Head of caudate nucleus (tissue), 42 donors: ENCODE measurements around the gene DLG1.
A peak's percentile ranks its signal among the peaks of the same experiment; 100 is the strongest.

Source experiments
- DNase-seq, 42 donors: peaks; one replicate each; pipeline versions ENCODE4 v3.0.0 to v3.0.0-alpha.2; 2020 to 2021; ENCODE audit warnings: mixed read lengths in 7 of 42
- intact Hi-C: fragments of 100-400 bp; cut with DNase I; formaldehyde crosslinking; loops from one replicate; pipeline ENCODE4 v1.15.0; 2022

The DLG1 gene

GRCh38 chr3:197028728-197029510 lies 269.5 kb downstream of the DLG1 start:
- intact Hi-C loops, result no loop called here
- peak in 7 of 42 donors; percentile 5 to 46 (median 23) for DNase-seq

DNA sequence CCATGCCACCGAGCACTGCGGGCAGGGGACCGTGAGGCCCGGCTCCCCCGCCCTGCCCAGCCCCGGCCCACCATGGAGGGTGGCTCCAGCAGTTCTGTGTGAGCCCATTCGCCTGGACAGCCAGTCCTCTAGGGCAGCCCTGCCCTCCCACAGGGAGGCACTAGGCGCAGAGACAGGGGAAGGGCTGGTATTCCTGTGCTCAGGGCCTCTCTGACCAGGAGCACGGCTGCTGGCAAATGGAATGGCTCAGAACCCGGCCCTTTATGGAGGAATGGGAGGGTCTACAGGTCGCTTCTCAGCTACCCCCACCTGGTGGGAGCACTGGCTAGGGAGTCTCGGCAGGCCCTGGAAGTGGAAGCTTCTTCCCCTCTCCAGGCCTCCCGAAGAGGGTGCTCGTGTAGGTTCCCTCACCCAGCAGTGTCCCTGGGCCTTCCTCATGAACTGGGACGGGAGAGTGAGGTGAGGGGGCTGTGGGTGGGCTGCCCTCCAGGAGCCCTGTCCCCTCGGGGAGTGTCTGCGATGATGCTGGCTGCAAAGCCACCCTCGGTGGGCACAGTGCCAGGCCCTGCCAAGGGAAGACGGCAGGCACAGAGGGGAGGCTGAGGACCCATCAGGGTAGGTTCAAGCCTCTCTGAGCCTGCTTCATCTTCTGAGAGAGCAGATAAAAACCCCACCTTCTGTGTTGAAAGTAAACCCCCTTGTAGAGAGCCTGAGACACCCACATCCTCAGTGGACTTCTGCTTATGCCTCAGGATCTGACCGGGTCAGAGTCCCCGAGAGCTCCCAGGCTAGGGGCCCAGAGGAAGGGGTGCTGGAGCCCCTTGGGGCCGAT lies 270.3 kb downstream of the DLG1 start:
- peak in 7 of 42 donors; percentile 3 to 48 (median 36) for DNase-seq
- intact Hi-C loops, result no loop called here

- intact Hi-C loops, result no loop called here
- DNase-seq, result peak in 7 of 42 donors; percentile 6 to 42 (median 16)
Observed at GRCh38 chr3:197027151-197027895, 271.1 kb downstream of the DLG1 start.

GRCh38 chr3:197026481-197026866 lies 271.9 kb downstream of the DLG1 start:
- intact Hi-C loops, result no loop called here
- DNase-seq, result peak in 9 of 42 donors; percentile 1 to 36 (median 13)

- intact Hi-C loops, result no loop called here
- peak in 7 of 42 donors; percentile 1 to 31 (median 10) for DNase-seq
Observed at GRCh38 chr3:197025736-197026480, 272.5 kb downstream of the DLG1 start.

GRCh38 chr3:197024881-197025735 lies 273.3 kb downstream of the DLG1 start:
- DNase-seq, result peak in 8 of 42 donors; percentile 1 to 41 (median 16)
- intact Hi-C loops, result no loop called here

DNA sequence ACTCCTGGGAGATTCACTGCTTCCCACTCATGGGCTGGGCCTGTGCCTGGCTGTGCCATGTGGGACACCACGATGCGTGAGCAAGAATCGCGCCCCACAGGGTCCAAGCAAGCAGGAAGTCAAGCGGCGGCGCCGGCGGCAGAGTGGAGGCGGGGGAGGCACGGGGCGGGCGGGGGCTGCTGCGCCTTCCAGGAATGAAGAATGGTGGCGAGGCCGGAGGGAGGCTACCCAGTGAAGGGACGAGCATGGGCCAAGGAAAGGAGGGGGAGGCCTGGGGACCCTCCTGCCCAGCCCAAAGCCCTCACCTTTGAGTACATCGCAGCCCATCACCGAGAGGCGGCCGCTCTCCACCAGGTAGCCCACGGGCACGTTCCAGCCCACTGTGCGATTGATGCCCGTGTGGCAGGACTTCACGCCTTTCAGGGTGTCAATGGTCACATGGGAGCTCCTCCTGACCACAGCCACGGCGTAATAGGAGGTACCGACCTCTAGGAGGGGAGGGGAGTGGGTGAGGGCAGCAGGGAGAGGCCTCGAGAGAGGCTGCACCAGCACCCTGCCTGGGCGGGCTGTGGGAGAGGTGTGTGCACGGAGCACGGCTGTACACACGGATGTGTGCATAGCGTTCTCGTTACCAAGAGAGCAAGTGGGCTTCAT lies 274.3 kb downstream of the DLG1 start:
- intact Hi-C loops, result no loop called here
- DNase-seq, result peak in 10 of 42 donors; percentile 2 to 36 (median 6)

DNA sequence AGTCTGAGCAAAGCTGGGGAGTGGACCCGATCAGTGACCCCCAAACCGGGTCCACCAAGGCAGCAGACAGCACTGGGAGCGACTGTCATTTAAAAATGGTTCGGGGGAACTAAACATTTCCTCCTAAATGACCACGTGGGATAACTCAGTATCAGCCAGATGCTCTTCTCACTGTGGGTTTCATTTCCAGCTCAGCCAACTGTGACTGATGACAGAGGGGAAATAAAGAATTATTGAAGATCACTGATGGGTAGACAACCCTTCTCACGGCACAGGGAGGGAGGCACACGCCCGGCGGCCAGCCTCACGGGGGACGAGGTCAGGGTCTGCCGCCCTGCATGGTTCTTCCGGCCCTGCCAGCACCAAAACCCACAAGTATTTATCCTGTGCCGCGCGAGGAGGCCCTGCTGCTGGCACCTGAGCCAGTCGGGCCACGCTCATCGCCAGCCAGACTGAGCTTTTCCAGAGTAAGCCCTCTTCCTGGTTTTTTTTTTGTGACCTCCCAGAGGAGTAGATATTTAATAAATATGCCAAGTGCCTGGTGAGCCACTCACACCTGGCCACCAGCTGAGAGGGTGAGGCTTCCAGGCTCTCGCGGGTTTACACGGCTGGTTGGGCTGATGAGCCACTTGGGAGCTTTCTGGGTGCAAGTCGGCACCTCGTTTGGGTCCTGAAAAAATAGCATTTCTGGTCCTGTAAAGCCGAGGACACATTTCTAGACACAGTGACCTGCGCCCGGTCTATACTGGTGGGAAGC lies 275.0 kb downstream of the DLG1 start:
- intact Hi-C loops, result no loop called here
- DNase-seq, result peak in 10 of 42 donors; percentile 3 to 35 (median 10)

DNA sequence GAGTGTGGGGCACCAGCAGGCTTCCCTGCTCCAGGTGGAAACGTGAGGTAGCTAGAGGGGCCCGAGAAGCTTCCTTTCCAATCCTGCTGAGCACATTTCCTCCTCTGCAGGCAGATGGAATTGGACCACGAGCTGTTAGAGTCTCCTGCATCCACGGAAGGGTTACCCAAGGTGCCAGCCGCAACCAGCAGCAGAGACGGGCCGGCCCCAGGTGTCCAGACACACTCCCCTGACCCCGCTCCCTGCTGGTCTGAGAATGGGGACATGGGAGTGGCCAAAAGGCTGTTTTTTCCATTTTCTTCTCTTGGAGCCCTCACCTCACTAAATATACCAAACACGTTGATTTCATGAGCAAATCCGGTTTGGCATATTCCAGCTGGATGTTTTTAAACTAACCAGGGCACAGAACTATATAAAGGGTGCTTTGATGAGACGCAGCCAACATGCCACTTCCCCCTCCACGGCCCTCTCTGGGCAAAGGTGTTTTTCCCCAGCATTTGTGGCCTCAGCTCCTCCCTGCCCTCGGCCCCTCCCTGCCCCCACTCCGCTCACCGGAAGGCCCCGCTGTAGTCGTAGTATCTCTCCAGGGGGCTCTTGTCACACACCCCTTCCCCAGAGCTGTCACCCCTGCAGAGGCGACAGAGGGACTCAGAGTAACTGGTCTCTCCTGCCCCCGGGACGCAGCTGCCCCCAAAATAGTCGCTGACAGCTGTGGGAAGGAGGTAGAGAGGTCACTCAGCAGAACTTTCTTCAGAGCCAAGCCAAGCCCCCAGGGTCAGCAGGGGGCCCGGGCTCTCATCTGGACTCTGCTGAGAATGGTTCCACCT lies 275.8 kb downstream of the DLG1 start:
- DNase-seq, result peak in 11 of 42 donors; percentile 4 to 34 (median 9)
- intact Hi-C loops, result no loop called here

- intact Hi-C loops, result no loop called here
- DNase-seq, result peak in 7 of 42 donors; percentile 2 to 31 (median 5)
Observed at GRCh38 chr3:197021729-197022404, 276.5 kb downstream of the DLG1 start.

DNA sequence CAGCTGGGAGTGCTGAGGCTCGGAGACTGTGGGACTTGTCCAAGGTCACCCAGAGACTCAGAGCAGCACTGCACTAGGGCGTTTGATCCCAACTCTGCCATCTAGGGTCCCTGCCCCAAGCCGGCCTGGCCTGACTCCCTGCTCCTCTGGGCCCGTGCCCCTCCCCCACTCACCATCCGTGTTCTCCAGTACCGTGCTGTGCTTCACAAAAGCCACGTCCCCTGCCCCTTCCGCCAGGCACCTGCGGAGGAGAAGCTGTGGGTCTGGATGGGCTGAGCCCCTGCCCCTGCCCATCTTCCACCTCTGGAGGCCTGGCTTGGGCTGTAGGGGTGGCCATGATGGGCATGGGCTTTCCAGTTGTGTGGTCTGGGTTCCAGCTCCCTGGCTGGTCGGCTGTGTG lies 277.2 kb downstream of the DLG1 start:
- DNase-seq, result peak in 9 of 42 donors; percentile 0 to 35 (median 11)
- intact Hi-C loops, result no loop called here

DNA sequence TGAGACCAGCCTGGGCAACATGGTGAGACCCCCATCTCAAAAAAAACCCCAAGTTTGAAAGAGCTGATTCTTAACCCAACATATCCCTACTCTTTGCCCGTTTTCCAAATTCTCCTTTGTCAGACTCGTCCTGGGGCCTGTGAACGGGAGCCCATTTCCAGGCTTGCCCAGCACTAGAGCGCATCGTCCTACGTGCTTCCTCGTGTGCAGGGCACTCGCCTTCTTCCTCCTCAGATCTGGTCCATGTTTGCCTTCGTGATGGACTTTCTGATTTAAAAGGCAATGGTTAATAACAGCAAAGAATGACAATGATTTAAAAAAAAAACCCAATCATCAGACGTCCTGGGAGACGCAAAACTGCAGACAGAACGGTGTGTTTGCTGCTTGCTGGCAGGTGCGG lies 278.9 kb downstream of the DLG1 start:
- no peak for DNase-seq

DNA sequence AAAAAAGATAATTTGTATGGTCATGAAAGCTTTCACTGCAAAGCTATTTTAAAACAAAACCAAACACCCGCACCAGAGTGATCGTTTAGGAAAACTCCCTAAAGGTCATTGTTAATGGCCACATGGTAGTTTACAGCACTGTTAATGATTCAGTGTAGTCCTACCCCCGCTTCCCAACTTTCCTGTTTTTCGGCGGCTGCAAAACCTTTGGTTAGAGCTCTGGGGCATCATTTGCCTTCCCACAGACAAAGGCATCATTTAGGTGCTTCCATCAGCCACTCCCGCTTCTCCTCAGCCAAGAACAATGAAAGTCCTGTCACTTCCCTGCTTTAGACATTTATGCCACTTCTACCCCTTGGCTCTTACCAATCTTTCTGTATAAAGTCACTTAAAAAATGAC lies 279.4 kb downstream of the DLG1 start:
- intact Hi-C loops, result no loop called here
- peak in 2 of 42 donors; percentile 5 to 40 for DNase-seq

More for the DNA sequence above, 278.9 kb downstream of the DLG1 start:
- intact Hi-C loops, result no loop called here

DNA sequence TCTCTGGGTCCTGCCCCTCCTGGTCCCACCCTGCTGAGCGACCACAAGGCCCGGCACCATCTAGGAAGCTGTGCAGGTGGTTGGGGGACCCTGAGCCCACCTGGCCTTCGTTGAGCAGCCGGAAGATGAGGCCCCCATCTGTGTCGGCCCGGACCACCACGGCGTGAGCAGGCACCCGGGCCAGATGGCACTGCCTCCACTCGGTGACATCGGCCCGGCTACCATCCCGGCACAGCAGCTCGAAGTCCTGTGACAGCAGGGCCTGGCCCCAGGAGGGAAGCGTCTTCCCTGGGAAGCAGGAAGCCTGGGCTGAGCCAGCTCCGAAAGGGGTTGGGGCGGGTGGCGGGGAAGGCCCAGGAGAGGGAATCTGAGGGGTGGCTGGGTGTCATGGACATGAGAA lies 281.4 kb downstream of the DLG1 start:
- intact Hi-C loops, result no loop called here
- no peak for DNase-seq
